SU-DHL-6 (cell line): ENCODE data around the gene CYBC1.

Source experiments
- CTCF ChIP-seq: fragments of 200-600 bp; sonication (generic); IDR thresholded peaks from one replicate; pipeline ENCODE4 v1.5.1; 2017; ENCODE audit warnings: antibody characterized with exemption, mild to moderate bottlenecking, low read length, moderate library complexity; ENCODE audit not compliant: insufficient read depth, poor library complexity, severe bottlenecking
- EZH2phosphoT487 ChIP-seq: fragments of 200-600 bp; sonication (generic), shearing (Covaris generic); conservative IDR thresholded peaks from 2 replicates; pipeline ENCODE4 v1.6.1; 2018; ENCODE audit warnings: mild to moderate bottlenecking, antibody characterized with exemption, low read length, moderate library complexity, mixed read lengths

- TF ChIP-seq CTCF, result peak; percentile 58
- TF ChIP-seq EZH2phosphoT487, result no peak
Measured at GRCh38 chr17:82494236-82495055, 43.9 kb upstream of the CYBC1 start.
